Measurements from ENCODE around the gene ASIC3. TPM values are rescaled to one million over a fixed set of nuclear protein-coding genes. Genes with fewer than 3 reads are reported as not detected.

The ASIC3 gene
- total RNA-seq, 2 donors from 2014 or later, result 2.5 to 3.0 TPM

DNA sequence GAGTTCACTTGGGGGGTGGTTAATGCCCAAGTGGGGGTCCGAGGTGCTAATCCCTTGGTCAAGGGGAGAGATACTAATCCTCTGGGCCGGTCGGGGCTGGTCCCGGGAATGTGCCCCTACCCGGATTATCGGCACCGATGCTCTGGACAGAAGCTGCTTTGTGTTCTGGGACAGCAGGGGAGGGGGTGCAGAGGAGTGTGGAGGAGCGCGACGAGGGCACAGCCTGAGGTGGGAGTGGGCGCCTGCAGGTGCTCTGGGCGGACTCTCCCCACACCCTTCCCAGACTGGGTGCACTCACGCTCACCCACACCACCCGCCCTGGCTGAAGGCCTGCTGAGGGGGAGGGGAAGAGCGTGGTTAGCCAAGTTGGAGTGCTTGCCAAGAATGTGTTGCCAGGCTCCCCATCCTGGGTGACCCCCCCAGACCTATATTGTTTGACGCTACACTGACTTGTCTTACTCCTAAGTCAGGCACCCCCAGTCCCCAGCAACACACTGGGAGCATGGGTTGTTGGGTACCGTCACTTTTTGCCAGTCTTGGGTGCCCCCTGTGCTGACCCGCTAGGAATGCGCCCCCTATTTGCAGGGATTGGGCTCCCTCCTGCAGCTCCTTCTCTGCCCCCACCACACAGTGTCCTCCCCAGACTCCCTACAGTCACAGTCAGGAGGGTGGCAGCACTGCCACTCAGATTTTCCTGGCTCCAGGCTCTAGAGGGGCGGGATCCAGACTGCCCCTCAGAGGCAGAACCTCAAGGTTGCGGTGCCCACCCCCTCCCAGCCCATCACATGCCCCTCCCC, 12.3 kb downstream of the ASIC3 start:
- H3K27me3 ChIP-seq (ENCODE audit: control insufficient read depth, insufficient read depth, low read length, poor library complexity, severe bottlenecking), result peaks cover 9% of the 10 kb centered on the region
- peaks cover 13% of the 10 kb centered on the region for H3K36me3 ChIP-seq (ENCODE audit: control insufficient read depth, insufficient read depth, low read length)
- peak; percentile 60 for DNase-seq
- WGBS, 2 experiments (ENCODE audit: insufficient coverage in 1 of 2, insufficient read length in 1 of 2), result 11 to 13% methylated on average over 8 to 19 of the region's 21 CpGs
- no peaks in the 10 kb centered on the region for H3K9me3 ChIP-seq (ENCODE audit: control insufficient read depth, low read length)
- Mint-ChIP-seq H3K36me3 (ENCODE audit: low read depth) (peaks cover 13% of the 10 kb centered on the region), H3K9me3 (no peaks in the 10 kb centered on the region), H3K4me1 (peaks cover 40% of the 10 kb centered on the region), H3K27ac (peak overlapping the region; percentile 79), H3K27me3 (ENCODE audit: insufficient read depth) (peaks cover 14% of the 10 kb centered on the region), H3K4me3 (peak overlapping the region; percentile 84)
- peak overlapping the region; percentile 94 for H3K4me3 ChIP-seq (ENCODE audit: low read length)
- TF ChIP-seq, protein P1, sequence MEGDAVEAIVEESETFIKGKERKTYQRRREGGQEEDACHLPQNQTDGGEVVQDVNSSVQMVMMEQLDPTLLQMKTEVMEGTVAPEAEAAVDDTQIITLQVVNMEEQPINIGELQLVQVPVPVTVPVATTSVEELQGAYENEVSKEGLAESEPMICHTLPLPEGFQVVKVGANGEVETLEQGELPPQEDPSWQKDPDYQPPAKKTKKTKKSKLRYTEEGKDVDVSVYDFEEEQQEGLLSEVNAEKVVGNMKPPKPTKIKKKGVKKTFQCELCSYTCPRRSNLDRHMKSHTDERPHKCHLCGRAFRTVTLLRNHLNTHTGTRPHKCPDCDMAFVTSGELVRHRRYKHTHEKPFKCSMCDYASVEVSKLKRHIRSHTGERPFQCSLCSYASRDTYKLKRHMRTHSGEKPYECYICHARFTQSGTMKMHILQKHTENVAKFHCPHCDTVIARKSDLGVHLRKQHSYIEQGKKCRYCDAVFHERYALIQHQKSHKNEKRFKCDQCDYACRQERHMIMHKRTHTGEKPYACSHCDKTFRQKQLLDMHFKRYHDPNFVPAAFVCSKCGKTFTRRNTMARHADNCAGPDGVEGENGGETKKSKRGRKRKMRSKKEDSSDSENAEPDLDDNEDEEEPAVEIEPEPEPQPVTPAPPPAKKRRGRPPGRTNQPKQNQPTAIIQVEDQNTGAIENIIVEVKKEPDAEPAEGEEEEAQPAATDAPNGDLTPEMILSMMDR (conservative IDR thresholded peaks at IDR 0.05), result no peak
- peaks cover 18% of the 10 kb centered on the region for H3K4me1 ChIP-seq (ENCODE audit: control insufficient read depth, insufficient read depth, low read length)
- H3K9ac ChIP-seq (ENCODE audit: extremely low read depth, low read length, poor library complexity, severe bottlenecking), result peak overlapping the region; percentile 67
- H3K27ac ChIP-seq (ENCODE audit: low read depth, low read length), result no peak overlapping the region

DNA sequence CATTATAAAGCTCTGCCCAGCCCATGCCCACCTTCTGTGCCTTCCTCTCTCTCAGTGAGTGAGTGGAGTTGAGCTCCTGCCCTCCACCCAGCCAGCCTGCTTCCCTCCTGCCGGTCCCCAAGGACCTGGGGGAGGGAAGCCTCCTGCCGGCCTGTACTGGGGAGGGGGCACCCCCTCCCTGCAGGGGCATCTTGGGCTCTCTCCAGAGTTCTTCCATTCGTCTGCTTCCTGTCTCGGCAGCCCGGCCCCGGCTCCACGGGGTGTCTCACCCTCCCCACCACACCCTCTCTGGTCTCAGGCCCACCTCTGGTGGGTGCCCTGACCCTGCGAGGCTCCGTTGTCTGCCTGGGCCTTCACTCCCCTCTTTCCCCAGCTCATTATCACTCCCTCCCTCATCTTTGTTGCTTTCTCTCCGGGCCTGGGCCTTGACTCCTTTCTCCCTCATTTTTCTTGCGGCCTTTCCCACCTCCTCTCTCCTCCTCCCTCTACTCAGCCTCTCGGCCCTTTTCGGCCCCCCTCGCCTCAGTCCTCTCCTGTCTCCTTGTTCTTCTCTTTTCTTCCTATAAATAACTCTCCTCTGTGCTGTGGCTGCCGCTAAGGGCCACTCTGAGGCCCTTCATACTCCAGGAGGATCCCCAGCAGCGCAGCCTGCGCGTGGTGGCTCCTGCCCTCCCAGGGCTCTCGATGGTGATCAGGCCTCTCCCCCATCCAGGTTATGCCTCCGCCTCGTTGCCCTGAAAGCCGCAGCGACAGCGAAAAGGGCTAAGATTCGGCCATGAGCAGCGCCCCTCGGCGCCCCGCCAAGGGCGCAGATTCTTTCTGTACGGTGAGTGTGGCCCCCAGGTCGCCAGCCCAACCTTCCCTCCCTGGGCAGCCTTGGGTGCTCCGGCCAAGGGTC, 13.1 kb downstream of the ASIC3 start:
- H3K9ac ChIP-seq (ENCODE audit: extremely low read depth, low read length, poor library complexity, severe bottlenecking), result no peak overlapping the region
- H3K27ac ChIP-seq (ENCODE audit: low read depth, low read length), result no peak overlapping the region
- peak; percentile 73 for DNase-seq
- Mint-ChIP-seq H3K27me3 (ENCODE audit: insufficient read depth) (peaks cover 9% of the 10 kb centered on the region), H3K36me3 (ENCODE audit: low read depth) (peaks cover 14% of the 10 kb centered on the region), H3K4me1 (peaks cover 39% of the 10 kb centered on the region), H3K27ac (peak overlapping the region; percentile 87), H3K9me3 (no peaks in the 10 kb centered on the region), H3K4me3 (peak overlapping the region; percentile 84)
- peaks cover 18% of the 10 kb centered on the region for H3K4me1 ChIP-seq (ENCODE audit: control insufficient read depth, insufficient read depth, low read length)
- WGBS, 2 experiments (ENCODE audit: insufficient coverage in 1 of 2, insufficient read length in 1 of 2), result 32 to 41% methylated on average over 15 to 33 of the region's 33 CpGs
- H3K9me3 ChIP-seq (ENCODE audit: control insufficient read depth, low read length), result no peaks in the 10 kb centered on the region
- H3K27me3 ChIP-seq (ENCODE audit: control insufficient read depth, insufficient read depth, low read length, poor library complexity, severe bottlenecking), result peaks cover under 1% of the 10 kb centered on the region
- TF ChIP-seq, protein P1 (conservative IDR thresholded peaks at IDR 0.05), result no peak
- H3K36me3 ChIP-seq (ENCODE audit: control insufficient read depth, insufficient read depth, low read length), result peaks cover 20% of the 10 kb centered on the region
- peak overlapping the region; percentile 94 for H3K4me3 ChIP-seq (ENCODE audit: low read length)

DNA sequence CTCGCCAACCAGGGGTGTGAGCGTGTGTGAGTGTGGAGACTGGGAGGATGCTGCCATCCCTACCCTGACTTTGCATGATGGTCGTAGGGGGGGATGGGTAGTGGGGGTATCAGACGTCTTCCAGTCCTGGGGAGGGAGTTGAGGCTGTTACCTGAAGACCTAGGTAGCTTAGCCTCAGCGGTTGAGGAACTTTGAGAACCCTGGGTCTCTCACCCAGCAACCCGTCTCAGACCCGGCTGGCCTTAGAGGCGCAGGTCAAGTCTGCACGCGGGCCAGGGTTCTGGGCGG, 13.7 kb downstream of the ASIC3 start:
- Histone ChIP-seq H3K4me1 (ENCODE audit: control insufficient read depth, insufficient read depth, low read length) (peaks cover 18% of the 10 kb centered on the region), H3K27me3 (ENCODE audit: control insufficient read depth, insufficient read depth, low read length, poor library complexity, severe bottlenecking) (no peaks in the 10 kb centered on the region), H3K36me3 (ENCODE audit: control insufficient read depth, insufficient read depth, low read length) (peaks cover 25% of the 10 kb centered on the region), H3K9me3 (ENCODE audit: control insufficient read depth, low read length) (no peaks in the 10 kb centered on the region), H3K9ac (ENCODE audit: extremely low read depth, low read length, poor library complexity, severe bottlenecking) (no peak overlapping the region), H3K4me3 (ENCODE audit: low read length) (peak overlapping the region; percentile 94), H3K27ac (ENCODE audit: low read depth, low read length) (no peak overlapping the region)
- no peak for DNase-seq
- Mint-ChIP-seq H3K27me3 (ENCODE audit: insufficient read depth) (peaks cover 3% of the 10 kb centered on the region), H3K4me3 (peak overlapping the region; percentile 84), H3K36me3 (ENCODE audit: low read depth) (peaks cover 17% of the 10 kb centered on the region), H3K4me1 (peaks cover 33% of the 10 kb centered on the region), H3K9me3 (no peaks in the 10 kb centered on the region), H3K27ac (peak overlapping the region; percentile 87)
- TF ChIP-seq, protein P1 (conservative IDR thresholded peaks at IDR 0.05), result no peak
- 17 to 18% methylated on average over 2 to 11 of the region's 11 CpGs for whole genome bisulfite sequencing, 2 experiments (ENCODE audit: insufficient coverage in 1 of 2, insufficient read length in 1 of 2)

Data from endodermal cell (in vitro differentiated cells).